H4 (cell line): ENCODE data around the gene CACNA1G. TPM values are rescaled to one million over a fixed set of nuclear protein-coding genes. Genes with fewer than 3 reads are reported as not detected.

Source experiments
- DNase-seq: peaks from one replicate; pipeline ENCODE4 v3.0.0-alpha.2; 2015; ENCODE audit warnings: low spot score
- total RNA-seq: library from RNA; depleted of rRNA; stranded (reverse); fragments of >200 nt; shearing (Covaris generic); gene quantifications from 2 replicates; pipeline ENCODE4 v1.2.3, GENCODE V29; 2014; rRNA removed

Gene CACNA1G
- 0.97 and 1.7 TPM in 2 replicates for total RNA-seq

DNA sequence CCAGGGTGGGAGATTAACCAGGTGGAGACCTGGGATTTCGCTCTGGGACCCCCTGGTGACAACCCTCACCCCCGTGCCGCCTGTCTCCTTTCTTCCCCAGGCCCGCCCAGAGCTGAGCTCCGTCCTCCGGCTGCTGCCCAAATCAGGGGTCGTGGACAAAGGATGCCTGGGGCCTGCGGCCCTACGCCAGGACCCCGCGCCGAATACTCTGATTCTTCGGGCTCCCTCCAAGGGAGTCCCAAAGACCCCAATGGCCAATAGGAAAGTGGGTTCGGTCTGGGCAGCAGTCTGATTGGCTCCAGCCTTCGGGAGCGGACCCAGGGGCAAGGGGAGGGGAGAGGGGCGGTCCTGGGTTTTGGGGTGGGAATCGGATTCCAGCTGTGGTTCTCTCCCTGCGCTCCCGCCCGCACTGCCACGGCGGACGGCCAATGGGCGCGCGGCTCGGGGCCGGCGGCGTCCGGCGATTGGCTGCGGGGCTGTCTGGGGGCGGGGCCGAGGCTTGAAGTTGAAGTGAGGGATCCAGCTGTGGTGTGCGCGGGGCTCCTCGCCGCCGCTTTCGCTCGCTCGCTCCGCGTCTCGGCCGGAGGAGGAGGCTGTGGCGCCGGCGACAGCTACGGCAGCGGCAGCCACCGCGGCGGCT lies at the start of gene CACNA1G:
TSS of gene CACNA1G (plus strand) at position 531 of the 640 bp plus-strand sequence. CDS start 745 bp downstream, outside the sequence.
- peak; percentile 89 for DNase-seq

DNA sequence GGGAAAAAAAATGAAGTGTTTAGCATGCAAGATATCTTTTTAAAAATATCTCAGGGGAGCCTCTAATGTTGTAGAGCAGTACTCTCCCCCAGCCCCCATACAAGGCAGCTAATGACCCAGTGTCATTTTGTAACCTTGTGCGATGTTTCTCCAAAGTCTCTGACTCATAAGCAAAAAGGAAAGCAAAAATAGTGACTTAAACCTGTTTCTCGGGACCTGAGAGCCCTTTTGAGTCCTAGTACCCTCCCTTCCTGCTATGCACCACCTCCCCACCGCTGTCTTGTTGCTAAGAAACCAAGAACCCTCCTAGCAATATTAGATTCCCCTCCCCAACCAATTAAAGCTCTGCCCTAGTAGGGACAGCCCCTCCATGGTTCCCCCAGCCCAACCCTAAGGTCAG lies 49.5 kb upstream of the CACNA1G start:
- DNase-seq = peak; percentile 45

- DNase-seq = no peak
These were observed 47.0 kb upstream of the CACNA1G start for GRCh38 chr17:50513495-50513894.

- no peak for DNase-seq
These were observed 46.1 kb upstream of the CACNA1G start for GRCh38 chr17:50514388-50514787.

DNA sequence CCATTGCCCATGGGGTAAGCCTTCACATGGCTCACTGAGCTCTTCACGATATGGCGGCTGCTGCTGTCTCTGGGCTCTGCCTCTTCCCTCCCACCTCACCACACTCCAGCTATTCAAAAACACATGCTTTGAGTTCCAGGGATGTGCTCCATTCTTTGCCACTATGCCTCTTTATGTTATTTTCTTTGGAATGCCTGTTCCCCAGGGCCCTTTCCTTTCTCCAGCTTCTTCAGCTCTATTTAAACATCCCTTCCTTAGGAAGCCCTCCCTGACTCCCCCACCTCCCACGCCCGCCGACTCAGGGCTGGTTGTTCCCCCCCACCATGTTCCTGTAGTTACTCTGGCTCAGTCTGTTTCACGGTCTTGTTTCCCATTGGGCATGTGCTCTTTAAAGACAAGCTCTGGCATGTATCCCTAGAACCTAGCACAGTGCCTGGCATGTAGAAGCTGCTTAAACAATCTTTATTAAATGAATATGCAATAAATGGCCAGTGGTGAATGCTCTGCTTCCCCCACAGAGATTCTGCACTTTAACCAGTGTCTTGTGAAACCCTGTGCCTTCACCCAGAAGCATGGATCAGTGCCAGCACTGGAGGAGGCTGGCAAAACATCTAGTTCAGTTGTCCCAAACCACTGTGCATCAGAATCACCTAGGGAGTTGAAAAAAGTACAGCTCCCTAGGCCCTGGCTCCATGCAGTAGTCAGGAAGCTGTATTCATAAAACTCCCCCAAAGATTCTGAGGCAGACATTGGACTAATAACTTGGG lies 45.4 kb upstream of the CACNA1G start:
- DNase-seq = no peak

DNA sequence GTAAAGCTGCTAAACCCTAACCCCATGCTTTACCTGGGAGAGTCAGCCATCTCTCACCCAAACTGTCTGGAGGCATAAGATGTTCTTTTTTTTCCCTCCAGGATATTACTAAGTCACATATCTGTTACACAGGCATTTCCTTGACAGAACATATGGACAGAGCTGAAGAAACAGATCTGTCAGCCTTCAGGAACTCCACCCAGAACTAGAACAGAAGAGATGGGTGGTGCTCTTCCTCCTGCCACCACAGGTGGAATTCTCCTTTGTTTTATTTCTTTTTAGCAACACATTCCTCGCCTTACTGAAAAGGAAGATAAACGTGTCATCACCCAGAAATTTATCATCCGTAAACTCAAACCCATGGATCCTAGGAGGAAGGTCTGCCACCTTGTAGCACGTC lies 43.5 kb upstream of the CACNA1G start:
- no peak for DNase-seq

GRCh38 chr17:50517504-50518383 lies 42.8 kb upstream of the CACNA1G start:
- DNase-seq = no peak

GRCh38 chr17:50518384-50519023 lies 42.0 kb upstream of the CACNA1G start:
- no peak for DNase-seq

- DNase-seq = no peak
These were observed 41.2 kb upstream of the CACNA1G start for GRCh38 chr17:50519141-50519834.

DNA sequence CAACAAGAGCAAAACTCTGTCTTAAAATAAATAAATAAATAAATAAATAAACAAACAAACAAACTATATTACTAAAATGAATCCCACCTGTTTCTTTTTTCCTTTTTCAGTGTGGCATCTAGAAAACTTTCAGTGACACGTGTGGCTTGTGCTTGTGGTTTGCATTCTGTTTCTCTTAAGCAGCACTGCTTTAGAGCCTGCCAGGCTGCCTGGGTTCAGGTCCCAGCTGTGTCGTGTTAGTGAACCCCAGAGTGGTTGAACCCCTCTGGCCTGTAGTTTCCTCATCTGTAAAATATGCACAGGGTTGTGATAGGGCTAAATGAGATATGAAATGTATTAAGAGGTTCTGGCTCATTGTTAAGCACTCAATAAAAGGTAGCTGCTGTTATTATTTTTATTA lies 40.0 kb upstream of the CACNA1G start:
- DNase-seq = no peak

GRCh38 chr17:50521514-50521913 lies 39.0 kb upstream of the CACNA1G start:
- no peak for DNase-seq

- no peak for DNase-seq
These were observed 37.7 kb upstream of the CACNA1G start for GRCh38 chr17:50522766-50523165.

- no peak for DNase-seq
These were observed 37.3 kb upstream of the CACNA1G start for GRCh38 chr17:50523208-50523607.

DNA sequence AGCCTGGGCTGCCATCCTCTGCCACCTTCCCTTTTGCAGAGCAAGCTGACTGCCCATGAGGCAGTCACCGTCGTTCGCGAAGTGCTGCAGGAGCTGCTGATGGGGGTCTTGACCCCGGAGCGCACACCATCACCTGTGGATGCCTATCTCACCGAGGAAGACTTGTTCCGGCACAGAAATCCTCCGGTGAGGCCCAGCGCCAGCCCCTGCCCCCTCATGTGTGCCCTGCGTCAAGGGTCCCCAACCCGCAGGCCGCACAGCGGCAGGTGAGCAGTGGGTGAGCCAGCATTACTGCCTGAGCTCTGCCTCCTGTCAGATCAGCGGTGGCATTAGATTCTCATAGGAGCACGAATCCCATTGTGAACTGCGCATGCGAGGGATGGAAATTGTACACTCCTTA lies 35.7 kb upstream of the CACNA1G start:
- no peak for DNase-seq

- DNase-seq = no peak
These were observed 33.3 kb upstream of the CACNA1G start for GRCh38 chr17:50527155-50527762.

DNA sequence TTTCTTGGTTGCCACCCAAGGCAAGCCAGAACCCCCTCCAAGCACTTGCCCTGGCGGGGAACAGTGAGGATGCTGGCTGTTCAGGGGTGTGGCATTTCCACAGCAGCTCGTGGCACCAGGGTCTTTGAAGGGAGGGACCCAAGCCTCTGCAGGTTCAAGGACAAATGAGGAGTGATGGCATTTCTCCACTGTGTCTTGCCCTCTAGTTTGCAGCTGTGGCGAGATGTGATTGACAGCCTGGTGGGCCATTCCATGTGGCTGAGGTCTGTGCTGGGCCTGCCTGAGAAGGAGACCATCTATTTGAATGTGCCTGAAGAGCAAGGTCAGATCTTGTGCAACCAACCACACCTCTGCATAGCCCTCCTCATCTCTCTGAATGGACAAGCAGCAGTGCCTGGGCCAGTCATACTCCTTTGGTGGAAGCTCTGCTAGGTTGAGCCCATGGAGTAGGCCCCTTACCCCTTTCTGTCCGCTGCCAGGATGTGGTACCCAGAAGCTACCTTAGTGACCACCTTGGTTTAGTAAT lies 32.5 kb upstream of the CACNA1G start:
- DNase-seq = no peak

DNA sequence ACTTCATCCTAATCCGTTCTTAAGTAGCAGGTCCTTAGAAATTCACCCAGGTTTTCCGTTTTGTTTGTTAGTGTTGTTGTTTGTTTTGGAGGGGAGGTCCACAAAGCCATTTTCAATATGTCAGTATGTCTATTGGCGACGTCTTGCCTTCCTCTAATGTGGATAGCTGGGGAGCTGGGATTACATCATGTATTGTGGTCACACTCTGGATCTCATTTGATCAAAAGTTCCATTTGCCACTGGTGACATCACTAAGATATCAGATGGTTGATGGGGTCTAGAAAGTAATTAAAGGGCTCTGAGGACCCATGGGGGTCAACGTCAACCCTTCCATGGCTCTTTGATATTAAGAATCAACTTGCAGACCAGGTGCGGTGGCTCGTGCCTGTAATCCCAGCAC lies 30.7 kb upstream of the CACNA1G start:
- no peak for DNase-seq

GRCh38 chr17:50531428-50532025 lies 29.0 kb upstream of the CACNA1G start:
- DNase-seq = no peak

DNA sequence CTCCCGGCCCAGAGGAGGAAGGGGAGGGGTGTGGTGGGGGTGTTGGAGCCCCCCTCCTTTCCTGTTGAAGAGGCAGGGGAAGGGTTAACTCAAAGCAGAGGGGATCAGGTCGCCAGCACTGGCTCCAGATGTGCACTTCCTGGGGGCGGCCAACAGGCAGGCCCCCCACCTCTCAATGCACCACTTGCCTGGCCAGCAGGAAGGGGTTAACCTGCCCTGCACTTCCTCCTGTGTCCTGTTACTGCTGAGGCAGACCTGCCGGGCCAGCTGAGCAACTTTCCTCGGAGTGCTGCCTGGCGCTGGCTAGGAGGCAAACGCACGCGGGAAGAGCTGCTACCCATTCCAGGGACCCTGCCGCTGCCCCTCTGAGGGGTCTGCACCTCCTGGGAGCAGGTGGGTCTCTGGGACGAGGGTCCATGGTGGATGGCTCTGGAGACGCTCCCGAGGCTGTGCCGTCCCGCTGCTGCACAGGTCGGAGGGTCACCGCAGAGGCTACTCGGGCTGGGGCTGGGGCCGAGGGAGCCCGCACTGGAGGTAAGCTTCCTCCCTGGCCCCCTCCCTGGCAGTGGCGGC lies 28.0 kb upstream of the CACNA1G start, which contains the start of gene EPN3:
TSS of gene EPN3 (plus strand) at position 284 of the 573 bp plus-strand sequence. CDS start 3,822 bp downstream, outside the sequence.
- DNase-seq = no peak

- no peak for DNase-seq
These were observed 27.3 kb upstream of the CACNA1G start for GRCh38 chr17:50533185-50533584.
